Stimulated activated CD4-positive, alpha-beta T cell treated with anti-CD3 and anti-CD28 coated beads, Interleukin-12 subunit alpha, Interleukin-12 subunit beta, amount 100 ng/mL, for 24 hours (primary cell): Measurements from ENCODE around the gene PFDN5.

Source experiments
- DNase-seq, 2 experiments: peaks; one replicate each; pipeline ENCODE4 v3.0.0-alpha.2; 2020; ENCODE audit warnings: low read depth in 2 of 2

Gene PFDN5

DNA sequence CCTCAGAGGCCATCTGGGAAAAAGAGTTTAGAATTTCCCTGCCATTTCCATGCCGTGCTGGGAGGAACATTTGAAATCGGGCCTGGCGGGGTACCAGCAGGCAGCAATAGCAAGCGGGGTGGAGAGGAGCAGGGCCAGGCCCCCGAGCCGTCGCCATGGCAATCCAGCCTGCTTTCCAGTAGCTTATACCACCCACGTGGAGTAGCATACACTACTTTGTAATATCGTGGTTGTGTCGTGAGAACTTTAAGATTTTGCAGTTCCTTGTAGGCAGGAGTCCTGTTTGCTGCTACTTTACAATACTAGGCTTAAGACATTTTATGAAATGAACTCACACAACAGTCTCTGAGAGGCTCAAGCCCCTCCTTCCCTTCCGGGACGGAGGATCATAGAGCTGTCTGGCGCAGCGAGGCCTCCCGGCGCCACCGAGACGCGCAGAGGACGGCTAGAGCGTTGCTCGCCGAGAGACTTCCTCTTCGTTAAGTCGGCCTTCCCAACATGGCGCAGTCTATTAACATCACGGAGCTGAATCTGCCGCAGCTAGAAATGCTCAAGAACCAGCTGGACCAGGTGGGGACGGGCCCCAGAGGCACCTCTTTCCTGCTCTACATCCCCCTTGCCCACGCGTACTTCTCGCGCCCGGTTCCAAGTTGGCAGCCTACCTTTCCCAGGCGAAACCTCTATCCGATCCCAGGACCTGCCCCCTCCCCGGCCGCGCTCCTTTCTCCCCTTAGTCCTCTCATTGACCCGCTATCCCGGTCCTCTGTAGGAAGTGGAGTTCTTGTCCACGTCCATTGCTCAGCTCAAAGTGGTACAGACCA lies at the start of gene PFDN5:
TSS of gene PFDN5 (plus strand) at position 473 of the 821 bp plus-strand sequence. CDS start at position 499, 26 bp downstream.
- peak; percentile 72 to 76 for DNase-seq

DNA sequence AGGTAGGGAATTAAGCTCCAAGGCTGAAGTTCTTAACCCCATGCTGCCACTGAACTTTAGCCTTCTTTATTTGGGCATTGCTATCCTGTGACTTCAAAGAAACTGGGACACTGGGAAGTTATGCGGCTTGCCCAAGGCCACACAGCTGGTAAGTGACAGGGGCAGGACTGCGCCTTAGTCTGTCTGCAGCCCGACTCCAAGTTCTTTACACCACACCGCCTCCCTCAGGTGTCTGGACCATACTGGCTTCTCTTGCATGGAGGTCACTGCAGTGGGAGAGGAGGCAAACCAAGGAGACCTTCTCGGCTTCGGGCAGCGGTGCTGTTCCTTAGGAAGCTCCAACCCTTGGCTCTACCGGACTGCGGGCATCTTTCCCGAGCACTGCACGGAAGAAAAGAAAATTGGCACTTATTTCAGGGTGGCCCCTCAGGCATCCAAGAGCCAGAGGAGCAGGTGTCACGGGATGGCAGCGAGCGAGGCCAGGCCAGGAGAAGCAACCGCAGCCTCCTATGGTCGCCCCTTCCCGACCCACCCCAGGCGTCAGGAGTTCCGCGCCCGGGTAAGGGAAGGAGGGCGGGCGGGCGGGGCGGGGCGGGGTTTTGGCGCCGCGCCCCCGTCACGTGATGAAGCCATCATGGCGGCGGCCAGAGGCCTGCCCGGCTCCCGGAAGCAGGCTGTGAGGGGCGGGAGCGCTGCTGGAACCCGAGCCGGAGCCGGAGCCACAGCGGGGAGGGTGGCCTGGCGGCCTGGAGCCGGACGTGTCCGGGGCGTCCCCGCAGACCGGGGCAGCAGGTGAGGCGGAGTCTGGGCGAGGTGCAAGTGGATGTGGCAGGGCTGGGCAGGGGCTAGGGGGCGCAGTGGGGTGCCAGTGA lies 43.6 kb upstream of the PFDN5 start:
- DNase-seq = peak; percentile 54 to 56

DNA sequence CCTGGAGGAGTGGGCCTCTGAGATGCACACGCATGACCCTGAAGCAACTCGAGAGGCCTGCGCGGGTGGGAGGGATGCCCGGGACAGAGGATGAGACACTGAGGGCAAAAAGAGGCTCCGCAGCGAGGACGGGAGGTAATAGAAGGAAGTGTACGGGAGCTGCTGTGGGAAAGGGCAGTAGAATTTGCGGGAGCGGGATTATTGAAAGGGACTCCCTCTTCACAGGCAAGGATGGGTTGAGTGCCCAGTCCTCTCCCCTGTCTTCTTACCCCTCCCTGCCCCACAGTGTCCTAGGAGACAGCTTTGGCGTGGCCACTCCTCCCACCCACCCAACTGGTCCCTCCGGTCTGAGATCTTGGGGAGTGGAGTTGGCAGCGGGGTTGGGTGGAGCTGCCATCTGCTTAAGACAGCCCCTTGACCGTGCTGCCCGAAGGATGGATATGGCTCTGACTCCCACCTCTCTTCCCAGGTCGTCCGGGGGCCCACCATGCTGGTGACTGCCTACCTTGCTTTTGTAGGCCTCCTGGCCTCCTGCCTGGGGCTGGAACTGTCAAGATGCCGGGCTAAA lies 42.9 kb upstream of the PFDN5 start:
- no peak for DNase-seq

DNA sequence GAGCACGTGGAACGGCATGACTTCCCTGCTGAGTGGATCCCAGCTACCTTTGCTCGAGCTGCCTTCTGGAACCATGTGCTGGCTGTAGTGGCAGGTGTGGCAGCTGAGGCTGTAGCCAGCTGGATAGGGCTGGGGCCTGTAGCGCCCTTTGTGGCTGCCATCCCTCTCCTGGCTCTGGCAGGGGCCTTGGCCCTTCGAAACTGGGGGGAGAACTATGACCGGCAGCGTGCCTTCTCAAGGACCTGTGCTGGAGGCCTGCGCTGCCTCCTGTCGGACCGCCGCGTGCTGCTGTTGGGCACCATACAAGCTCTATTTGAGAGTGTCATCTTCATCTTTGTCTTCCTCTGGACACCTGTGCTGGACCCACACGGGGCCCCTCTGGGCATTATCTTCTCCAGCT lies 42.0 kb upstream of the PFDN5 start:
- no peak for DNase-seq

DNA sequence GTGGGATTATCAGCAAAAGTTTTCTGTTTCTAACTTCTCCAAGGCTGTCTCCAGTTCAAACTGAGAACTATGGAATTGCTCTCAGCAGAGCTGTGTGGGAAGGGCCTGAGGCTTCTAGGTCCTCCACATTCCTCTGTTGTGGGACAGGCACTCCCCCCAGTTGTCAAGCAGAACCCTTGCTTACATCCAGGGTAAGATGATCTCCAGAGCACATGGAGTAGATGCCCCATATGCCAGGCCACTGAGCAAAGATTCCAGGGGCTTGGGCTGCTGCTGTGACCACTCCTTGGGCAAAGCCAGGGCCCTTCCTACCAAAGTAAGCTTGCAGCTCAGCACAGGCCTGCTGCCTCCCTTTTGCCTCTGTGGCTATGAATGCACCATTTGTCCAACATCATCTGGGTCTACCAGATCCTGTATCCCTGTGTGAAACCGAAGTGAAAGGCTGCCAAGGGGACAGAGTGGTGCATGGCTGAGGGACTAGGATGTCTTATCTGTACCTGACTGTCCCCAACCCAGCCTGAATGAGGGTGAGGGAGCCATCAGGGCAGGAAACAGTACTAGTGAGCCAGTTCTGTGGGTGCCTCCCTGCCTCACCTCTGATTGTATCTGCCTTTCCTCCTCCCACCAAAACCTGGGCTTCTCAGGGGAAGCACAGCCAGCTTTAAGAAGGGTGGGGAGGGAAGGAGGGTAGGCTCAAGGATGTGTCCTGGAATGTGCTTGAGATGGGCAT lies 40.4 kb upstream of the PFDN5 start:
- DNase-seq = no peak

DNA sequence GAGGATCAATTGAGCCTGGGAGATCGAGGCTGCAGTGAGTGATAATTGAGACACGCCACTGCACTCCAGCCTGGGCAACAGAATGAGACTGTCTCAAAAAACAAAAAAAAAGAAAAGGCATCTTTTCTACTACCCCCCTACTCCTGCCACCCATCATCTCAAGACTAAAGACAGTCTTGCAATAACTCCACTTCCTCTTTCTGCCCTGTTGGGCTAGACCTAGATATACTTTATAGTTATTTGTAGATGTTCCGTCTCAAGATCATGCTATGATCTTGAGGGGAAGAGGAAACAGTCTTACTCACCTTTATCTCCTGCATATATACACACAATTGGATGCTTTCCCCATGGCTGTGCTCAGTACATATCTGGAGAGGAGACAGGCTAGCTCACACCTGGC lies 39.3 kb upstream of the PFDN5 start:
- DNase-seq = no peak

DNA sequence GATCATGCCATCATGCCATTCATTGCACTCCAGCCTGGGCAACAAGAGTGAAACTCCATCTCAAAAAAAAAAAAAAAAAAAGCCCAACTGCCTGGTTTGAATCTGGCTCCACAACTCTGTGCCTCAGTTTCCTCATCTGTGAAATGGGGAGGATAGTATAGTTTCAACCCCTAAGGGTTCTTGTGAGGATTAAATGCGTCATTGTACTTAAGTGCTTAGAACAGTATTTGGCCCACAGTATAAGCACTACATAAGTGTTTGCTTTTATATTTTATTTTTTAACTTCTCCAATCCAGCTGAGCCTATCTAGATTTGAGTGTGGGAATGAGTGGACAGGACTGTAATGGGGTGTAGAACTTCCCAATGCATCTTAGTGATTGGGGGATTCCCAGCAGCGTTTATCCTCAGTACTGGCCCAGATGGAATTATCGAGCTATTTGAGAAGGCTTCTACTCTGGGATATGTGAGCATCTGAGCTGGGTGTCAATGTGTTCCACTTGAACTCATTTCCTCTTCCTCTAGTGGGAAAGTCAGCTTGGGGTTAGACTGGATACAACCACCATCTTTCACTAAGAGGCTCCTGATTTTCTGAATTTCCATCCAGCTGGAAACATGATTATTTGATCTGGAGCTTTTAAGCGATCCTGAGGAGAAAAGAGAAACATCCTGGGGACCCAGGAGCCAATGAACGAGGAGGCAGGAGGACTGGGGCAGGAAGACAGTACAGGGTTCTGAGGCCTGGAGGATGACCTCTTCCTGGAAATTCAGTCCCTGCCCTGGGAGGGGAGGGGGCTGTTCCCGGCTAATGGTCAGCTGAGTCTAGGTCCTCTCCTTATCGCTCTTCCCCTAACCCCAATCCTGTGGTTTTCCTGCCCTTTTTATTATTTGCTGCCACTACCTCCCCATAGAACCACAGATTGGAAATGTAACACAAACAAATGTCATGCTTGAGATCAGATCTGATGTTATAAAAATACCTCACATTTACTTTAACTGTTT lies 36.5 kb upstream of the PFDN5 start:
- no peak for DNase-seq

DNA sequence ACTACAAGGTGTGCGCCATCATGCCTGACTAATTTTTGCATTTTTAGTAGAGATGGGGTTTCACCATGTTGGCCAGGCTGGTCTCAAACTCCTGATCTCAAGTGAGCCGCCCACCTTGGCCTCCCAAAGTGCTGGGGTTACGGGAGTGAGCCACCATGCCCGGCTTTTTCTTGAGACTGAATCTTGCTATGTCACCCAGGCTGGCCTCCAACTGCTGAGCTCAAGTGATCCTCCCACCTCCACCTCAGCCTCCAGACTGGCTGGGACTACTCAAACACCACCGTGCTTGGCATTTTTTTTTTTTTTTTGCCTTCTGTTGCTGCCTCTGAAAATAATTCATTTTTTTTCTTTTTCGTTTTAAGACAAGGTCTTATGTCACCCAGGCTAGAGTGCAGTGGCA lies 35.5 kb upstream of the PFDN5 start:
- no peak for DNase-seq

DNA sequence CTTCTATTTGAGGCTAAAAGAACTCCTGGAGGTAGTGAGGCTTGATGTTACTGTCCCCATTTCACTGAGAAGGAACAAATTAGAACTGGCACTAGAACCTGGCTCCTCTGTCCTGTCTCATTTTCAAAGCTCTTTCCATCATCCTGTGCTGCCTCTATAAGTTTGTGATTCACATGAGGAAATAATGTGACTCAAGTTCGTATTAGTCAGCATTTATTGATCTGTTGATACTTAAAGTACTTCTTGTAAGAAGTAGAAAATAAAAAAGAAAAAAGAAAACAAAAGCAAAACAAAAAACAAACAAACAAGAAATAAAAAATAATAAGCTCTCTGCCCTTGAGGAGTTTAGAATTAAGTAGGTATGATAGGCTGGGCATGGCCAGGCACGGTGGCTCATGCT lies 29.6 kb upstream of the PFDN5 start:
- no peak for DNase-seq

DNA sequence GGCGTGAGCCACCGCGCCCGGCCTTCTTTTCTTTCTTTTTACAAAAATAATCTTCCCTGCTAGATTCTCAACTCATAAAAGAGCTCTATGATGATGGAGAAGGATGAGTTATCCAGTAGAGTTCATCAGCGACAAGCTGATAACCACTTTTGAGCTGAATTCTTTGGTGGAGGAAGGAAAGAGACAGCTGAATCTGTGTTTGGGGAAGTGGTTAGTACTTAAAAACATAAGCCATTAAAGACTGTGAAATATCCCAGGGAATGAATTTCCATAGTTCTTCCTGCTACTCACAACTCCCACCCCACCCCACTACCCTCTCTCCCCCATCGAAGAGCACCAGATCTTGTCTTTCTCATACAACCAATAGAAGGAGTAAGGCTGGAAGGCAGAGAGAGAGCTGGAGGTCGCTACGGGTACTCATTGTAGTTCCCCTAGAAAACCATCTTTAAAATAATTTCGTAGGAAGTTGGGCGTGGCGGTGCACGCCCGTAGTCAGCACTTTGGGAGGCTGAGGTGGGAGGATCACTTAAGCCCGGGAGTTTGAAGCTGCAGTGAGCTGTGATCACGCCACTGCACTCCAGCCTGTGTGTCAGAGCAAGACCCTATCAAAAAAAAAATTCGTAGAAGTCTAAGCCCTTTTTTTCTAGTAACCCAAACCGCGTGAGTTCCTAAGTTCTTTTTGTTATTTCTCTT lies 27.9 kb upstream of the PFDN5 start:
- DNase-seq = no peak

DNA sequence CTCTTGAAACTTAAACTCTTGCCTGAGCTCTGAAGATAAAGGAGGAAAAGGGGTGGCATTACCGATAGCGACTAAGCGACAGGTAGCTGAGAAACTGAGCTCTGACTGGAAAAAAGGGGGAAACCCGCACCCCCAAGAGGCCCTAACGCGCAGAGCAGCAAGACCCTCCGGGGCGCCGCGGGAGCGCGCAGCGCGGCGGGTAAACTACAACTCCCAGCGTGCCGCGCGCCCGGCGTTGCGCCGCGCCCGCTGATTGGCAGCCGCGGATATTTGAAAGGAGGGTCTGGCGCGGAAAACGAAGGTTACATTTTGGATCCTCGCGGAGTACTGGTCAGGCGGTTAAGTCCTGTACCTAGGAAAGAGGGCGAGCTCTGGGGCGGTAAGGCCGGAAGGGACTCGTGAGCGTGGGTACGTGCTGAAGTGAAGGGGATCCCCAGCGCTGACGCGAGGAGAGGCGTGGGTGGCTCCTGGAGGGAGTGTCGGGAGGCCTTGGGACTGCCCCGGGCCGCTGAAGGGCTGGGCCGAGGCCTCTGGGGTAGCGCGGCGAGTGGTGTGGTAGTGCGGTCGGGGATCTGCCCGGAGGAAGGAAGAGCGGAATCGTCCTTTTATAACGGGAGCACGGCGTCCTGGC lies 27.2 kb upstream of the PFDN5 start, which contains the start of gene ESPL1:
TSS of gene ESPL1 (plus strand) at position 301 of the 631 bp plus-strand sequence. CDS start 468 bp downstream, outside the sequence.
- peak; percentile 70 to 87 for DNase-seq

DNA sequence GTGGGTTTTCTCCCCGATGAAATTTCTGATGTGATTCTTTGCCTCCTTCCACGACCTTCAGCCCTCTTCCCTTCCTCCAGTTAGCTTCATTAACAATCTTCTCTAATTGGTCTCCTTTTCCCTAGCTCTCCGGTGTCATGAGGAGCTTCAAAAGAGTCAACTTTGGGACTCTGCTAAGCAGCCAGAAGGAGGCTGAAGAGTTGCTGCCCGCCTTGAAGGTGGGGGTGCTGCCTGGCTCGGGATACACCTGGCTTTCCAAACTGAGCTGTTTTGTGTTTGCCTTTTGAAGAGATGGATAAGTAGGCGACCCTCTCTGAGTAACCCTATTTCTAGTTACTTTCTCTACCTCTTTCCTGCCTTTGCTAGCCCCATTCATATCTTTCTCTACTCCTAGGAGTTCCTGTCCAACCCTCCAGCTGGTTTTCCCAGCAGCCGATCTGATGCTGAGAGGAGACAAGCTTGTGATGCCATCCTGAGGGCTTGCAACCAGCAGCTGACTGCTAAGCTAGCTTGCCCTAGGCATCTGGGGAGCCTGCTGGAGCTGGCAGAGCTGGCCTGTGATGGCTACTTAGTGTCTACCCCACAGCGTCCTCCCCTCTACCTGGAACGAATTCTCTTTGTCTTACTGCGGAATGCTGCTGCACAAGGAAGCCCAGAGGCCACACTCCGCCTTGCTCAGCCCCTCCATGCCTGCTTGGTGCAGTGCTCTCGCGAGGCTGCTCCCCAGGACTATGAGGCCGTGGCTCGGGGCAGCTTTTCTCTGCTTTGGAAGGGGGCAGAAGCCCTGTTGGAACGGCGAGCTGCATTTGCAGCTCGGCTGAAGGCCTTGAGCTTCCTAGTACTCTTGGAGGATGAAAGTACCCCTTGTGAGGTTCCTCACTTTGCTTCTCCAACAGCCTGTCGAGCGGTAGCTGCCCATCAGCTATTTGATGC lies 26.4 kb upstream of the PFDN5 start:
- DNase-seq = no peak

DNA sequence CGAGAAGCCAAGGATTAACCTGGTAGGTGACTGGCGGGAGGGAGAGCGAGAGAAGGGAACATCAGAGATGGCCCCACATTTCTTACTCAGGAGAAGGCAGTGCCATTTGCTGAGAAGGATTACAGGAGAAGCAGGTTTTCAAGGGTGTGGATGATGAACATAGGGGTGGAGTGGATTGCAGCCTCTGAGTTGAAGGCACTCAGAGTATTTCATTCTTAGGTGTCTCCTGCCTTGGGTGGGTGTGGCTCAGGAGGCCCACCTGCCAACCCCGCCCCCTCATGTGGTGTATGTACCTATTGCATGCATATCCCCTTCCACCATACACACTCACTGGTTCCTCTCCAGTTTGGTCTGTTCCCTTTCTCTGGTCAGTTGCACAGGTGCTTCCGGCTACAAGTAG lies 20.9 kb upstream of the PFDN5 start:
- DNase-seq = no peak

DNA sequence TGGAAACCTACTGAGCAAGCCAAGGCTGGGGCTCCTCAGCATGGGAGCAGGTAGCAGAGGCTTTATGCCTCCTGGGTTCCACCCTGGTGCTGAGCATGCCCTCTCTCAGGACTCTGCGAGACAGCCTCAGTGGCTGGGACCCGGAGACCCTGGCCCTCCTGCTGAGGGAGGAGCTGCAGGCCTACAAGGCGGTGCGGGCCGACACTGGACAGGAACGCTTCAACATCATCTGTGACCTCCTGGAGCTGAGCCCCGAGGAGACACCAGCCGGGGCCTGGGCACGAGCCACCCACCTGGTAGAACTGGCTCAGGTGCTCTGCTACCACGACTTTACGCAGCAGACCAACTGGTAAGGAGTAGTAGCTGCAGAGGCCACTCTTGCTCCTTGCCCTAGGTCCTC lies 18.8 kb upstream of the PFDN5 start:
- no peak for DNase-seq

DNA sequence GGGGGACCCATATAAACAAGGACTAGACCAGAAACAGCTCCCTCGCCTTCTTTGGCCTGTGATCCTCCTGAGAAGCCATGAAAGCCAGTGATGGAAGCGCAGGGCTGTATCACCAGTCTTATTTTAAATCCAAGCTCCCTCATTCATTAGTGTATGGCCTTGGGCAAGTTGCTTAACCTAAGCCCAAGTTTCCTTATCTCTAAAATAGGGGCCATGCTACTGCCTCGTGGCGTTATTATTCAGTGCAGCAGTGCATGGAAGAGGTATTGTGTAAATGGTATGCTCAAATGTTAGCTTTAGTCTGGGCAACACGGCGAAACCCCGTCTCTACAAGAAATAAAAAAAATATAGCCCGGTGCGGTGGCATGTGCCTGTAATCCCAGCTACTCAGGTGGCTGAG lies 17.4 kb upstream of the PFDN5 start:
- DNase-seq = no peak

DNA sequence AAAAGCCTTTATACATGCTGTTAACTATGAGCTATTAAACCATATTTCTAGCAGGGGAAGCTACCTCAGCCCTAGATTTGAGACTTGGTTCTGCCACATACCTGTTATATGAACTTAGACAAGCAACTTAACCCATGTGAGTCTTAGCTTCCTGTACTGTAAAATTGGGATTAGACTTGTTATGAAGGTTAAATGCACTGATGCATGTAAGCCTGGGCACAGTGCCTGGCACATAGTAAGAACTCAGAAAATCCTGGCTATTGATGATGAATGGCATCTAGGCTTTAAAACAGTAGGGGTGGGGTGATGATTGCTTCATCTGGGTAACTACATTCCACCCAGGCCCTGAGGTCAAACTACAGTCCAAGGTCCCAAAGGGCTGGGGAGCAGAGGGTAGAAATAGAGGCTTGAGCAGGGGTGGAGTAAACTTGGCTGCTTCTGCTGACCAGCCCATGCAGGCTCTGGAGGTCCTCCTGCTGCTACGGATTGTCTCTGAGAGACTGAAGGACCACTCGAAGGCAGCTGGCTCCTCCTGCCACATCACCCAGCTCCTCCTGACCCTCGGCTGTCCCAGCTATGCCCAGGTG lies 16.0 kb upstream of the PFDN5 start:
- no peak for DNase-seq

DNA sequence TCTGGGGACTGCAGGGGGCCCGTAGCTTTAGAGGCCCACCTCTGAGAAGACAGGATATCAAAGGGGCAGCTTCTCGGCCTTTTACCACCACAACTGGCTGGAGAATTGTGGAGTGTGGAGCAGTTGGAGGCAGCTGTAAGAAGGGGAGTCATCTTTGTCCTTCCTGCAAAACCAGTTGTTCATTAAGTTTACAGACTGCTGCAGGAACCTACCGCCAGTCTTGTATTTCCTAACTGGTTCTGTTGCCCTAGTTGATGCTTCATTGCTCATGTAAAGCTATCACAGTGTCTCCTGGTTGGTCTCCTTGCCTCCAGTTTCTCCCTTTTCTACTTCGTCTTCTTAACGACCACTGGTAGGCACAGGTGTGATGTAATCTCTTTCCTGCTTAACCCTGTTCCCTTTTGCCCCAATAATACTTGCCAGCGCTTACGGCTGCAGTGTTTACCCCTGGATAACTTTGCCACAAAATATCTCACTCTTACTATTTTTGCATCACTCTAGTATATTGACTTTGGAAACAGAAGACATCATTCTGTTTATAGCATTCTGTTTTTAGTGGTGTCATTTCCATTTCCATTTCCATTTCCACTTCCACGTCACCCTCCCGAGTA lies 15.3 kb upstream of the PFDN5 start:
- DNase-seq = no peak
